Vagina (tissue), 2 donors: ENCODE data around the gene ASPG. TPM values are rescaled to one million over a fixed set of nuclear protein-coding genes. Genes with fewer than 3 reads are reported as not detected.

ENCODE experiments used
- DNase-seq, 2 donors: peaks; one replicate each; pipeline ENCODE4 v3.0.0-alpha.2; 2017; ENCODE audit errors: extremely low spot score in 2 of 2
- H3K27ac ChIP-seq: fragments of 200-600 bp; sonication (generic); one replicate; pipeline ENCODE4 v1.5.1; 2019
- H3K27me3 ChIP-seq: fragments of 200-600 bp; sonication (generic); one replicate; pipeline ENCODE4 v1.5.1; 2019
- H3K36me3 ChIP-seq, 2 donors: fragments of 200-600 bp; sonication (generic); one replicate each; pipeline ENCODE4 v1.5.1; 2017 to 2019
- H3K4me1 ChIP-seq: fragments of 200-600 bp; sonication (generic); one replicate; pipeline ENCODE4 v1.5.1; 2019
- H3K4me3 ChIP-seq, 2 donors: fragments of 200-600 bp; sonication (generic); 1 replicate in 1 of 2; 2 replicates in 1 of 2; pipeline ENCODE4 v1.5.1; 2016 to 2019
- H3K9me3 ChIP-seq: fragments of 200-600 bp; sonication (generic); one replicate; pipeline ENCODE4 v1.5.1; 2019
- CTCF ChIP-seq, 3 experiments: fragments of 450-650 bp in 2 of 3; fragments of 200-600 bp in 1 of 3; sonication (generic) in 1 of 3; IDR thresholded peaks; one replicate each; pipeline ENCODE4 v1.5.1; 2017 to 2019; ENCODE audit warnings: antibody characterized with exemption in 3 of 3, mild to moderate bottlenecking in 2 of 3, moderate library complexity in 2 of 3
- POLR2A ChIP-seq, 2 donors: fragments of 450-650 bp; IDR thresholded peaks; one replicate each; pipeline ENCODE4 v1.6.1; 2017; ENCODE audit warnings: antibody characterized with exemption in 2 of 2, mild to moderate bottlenecking in 2 of 2, moderate library complexity in 2 of 2
- POLR2AphosphoS5 ChIP-seq, 2 donors: sonication (generic); formaldehyde crosslinking; IDR thresholded peaks; one replicate each; pipeline ENCODE4 v1.9.0; 2017; ENCODE audit warnings: antibody characterized with exemption in 2 of 2, mild to moderate bottlenecking in 2 of 2, low read depth in 1 of 2; ENCODE audit not compliant: insufficient read depth in 1 of 2
- intact Hi-C: fragments of 100-400 bp; cut with DNase I; formaldehyde crosslinking; loops from one replicate; pipeline ENCODE4 v1.15.1; 2023
- total RNA-seq: library from RNA; depleted of rRNA; stranded (reverse); fragments of >200 nt; gene quantifications from one replicate; pipeline ENCODE4 v1.2.3, GENCODE V29; 2016

The ASPG gene
- total RNA-seq, 1 donor from 2014 or later = 3.7 TPM

GRCh38 chr14:104075530-104076151 lies 9.9 kb upstream of the ASPG start:
- no peak for DNase-seq
- no peak overlapping the region for H3K27ac ChIP-seq
- no peaks in the 10 kb centered on the region for H3K27me3 ChIP-seq
- no peak for TF ChIP-seq POLR2AphosphoS5 (IDR thresholded peaks at IDR 0.05; ENCODE audit: insufficient read depth in 1 of 2, low read depth in 1 of 2)
- no peak for TF ChIP-seq POLR2A (IDR thresholded peaks at IDR 0.05)
- TF ChIP-seq CTCF (IDR thresholded peaks at IDR 0.05) = no peak
- H3K4me1 ChIP-seq = no peaks in the 10 kb centered on the region
- H3K4me3 ChIP-seq = no peak overlapping the region
- H3K36me3 ChIP-seq = no peaks in the 10 kb centered on the region
- no peaks in the 10 kb centered on the region for H3K9me3 ChIP-seq
- intact Hi-C loops = no loop called here

- Histone ChIP-seq H3K4me1 (no peaks in the 10 kb centered on the region), H3K36me3 (no peaks in the 10 kb centered on the region), H3K9me3 (no peaks in the 10 kb centered on the region), H3K27me3 (no peaks in the 10 kb centered on the region), H3K4me3 (no peak overlapping the region), H3K27ac (no peak overlapping the region)
- no peak for DNase-seq
- intact Hi-C loops = no loop called here
- TF ChIP-seq POLR2A (IDR thresholded peaks at IDR 0.05) (no peak), POLR2AphosphoS5 (IDR thresholded peaks at IDR 0.05; ENCODE audit: insufficient read depth in 1 of 2, low read depth in 1 of 2) (no peak), CTCF (IDR thresholded peaks at IDR 0.05) (no peak)
These were observed 8.8 kb upstream of the ASPG start for GRCh38 chr14:104076743-104077142.

- H3K9me3 ChIP-seq = no peaks in the 10 kb centered on the region
- H3K4me3 ChIP-seq = no peak overlapping the region
- peak in 1 of 2 donors; percentile 84 for DNase-seq
- no peaks in the 10 kb centered on the region for H3K27me3 ChIP-seq
- no peaks in the 10 kb centered on the region for H3K36me3 ChIP-seq
- intact Hi-C loops = no loop called here
- no peak overlapping the region for H3K27ac ChIP-seq
- TF ChIP-seq POLR2A (IDR thresholded peaks at IDR 0.05) = no peak
- peak in 1 of 2 donors; percentile 56 for TF ChIP-seq POLR2AphosphoS5 (IDR thresholded peaks at IDR 0.05; ENCODE audit: insufficient read depth in 1 of 2, low read depth in 1 of 2)
- TF ChIP-seq CTCF (IDR thresholded peaks at IDR 0.05) = peak; percentile 92 to 98 (median 97)
- H3K4me1 ChIP-seq = no peaks in the 10 kb centered on the region
These were observed 7.5 kb upstream of the ASPG start for GRCh38 chr14:104078031-104078455.

GRCh38 chr14:104080376-104081260 lies 4.9 kb upstream of the ASPG start:
- Histone ChIP-seq H3K36me3 (no peaks in the 10 kb centered on the region), H3K4me3 (no peak overlapping the region), H3K4me1 (peaks cover 1% of the 10 kb centered on the region), H3K9me3 (no peaks in the 10 kb centered on the region), H3K27ac (no peak overlapping the region), H3K27me3 (no peaks in the 10 kb centered on the region)
- no peak for TF ChIP-seq POLR2AphosphoS5 (IDR thresholded peaks at IDR 0.05; ENCODE audit: insufficient read depth in 1 of 2, low read depth in 1 of 2)
- no peak for TF ChIP-seq CTCF (IDR thresholded peaks at IDR 0.05)
- no peak for TF ChIP-seq POLR2A (IDR thresholded peaks at IDR 0.05)
- intact Hi-C loops = loop anchor here (10.0 kb wide), 1 partner anchor 484 kb away; no protein-coding TSS in a partner anchor
- DNase-seq = peak in 1 of 2 donors; percentile 55
